Activated CD4-positive, alpha-beta T cell treated with anti-CD3 and anti-CD28 coated beads, Interleukin-2, amount 50 U/mL, for 4 hours (primary cell): Measurements from ENCODE around the gene AHCYL2.
A peak's percentile ranks its signal among the peaks of the same experiment; 100 is the strongest.
"Not testable (repeated sequence)": the region's sequence is repeated elsewhere in the genome, so short reads cannot be mapped to it uniquely, and the experiment has no call there.

ENCODE experiments used
- DNase-seq, 2 experiments: peaks; one replicate each; pipeline ENCODE4 v3.0.0-alpha.2; 2020

The AHCYL2 gene

GRCh38 chr7:129433847-129434674 lies 209.2 kb downstream of the AHCYL2 start, which contains the start of gene STRIP2:
Gene STRIP2, plus strand, starts transcription at chr7:129434432. Its CDS starts 41 bp downstream, at chr7:129434473.
- peak; percentile 84 to 85 for DNase-seq

- no peak for DNase-seq
Observed at GRCh38 chr7:129434675-129435318, 210.0 kb downstream of the AHCYL2 start.

- DNase-seq = no peak
Observed at GRCh38 chr7:129435414-129435829, 210.6 kb downstream of the AHCYL2 start.

GRCh38 chr7:129436335-129436923 lies 211.6 kb downstream of the AHCYL2 start:
- no peak for DNase-seq

- no peak for DNase-seq
Observed at GRCh38 chr7:129437190-129437589, 212.4 kb downstream of the AHCYL2 start.

GRCh38 chr7:129438281-129438838 lies 213.5 kb downstream of the AHCYL2 start:
- DNase-seq = no peak

GRCh38 chr7:129438839-129439651 lies 214.2 kb downstream of the AHCYL2 start:
- peak; percentile 17 to 26 for DNase-seq

GRCh38 chr7:129439963-129440625 lies 215.3 kb downstream of the AHCYL2 start:
- no peak for DNase-seq

- DNase-seq = no peak
Observed at GRCh38 chr7:129443612-129444011, 218.8 kb downstream of the AHCYL2 start.

GRCh38 chr7:129444776-129445175 lies 219.9 kb downstream of the AHCYL2 start:
- DNase-seq = not testable (repeated sequence)

GRCh38 chr7:129446925-129447324 lies 222.1 kb downstream of the AHCYL2 start:
- not testable (repeated sequence) for DNase-seq

- DNase-seq = not testable (repeated sequence)
Observed at GRCh38 chr7:129447445-129447844, 222.6 kb downstream of the AHCYL2 start.

- DNase-seq = not testable (repeated sequence)
Observed at GRCh38 chr7:129448608-129449007, 223.8 kb downstream of the AHCYL2 start.

- no peak for DNase-seq
Observed at GRCh38 chr7:129450295-129450694, 225.5 kb downstream of the AHCYL2 start.

GRCh38 chr7:129452589-129453231 lies 227.9 kb downstream of the AHCYL2 start:
- DNase-seq = no peak

GRCh38 chr7:129453510-129454248 lies 228.8 kb downstream of the AHCYL2 start:
- no peak for DNase-seq

GRCh38 chr7:129454249-129454551 lies 229.4 kb downstream of the AHCYL2 start:
- no peak for DNase-seq

- no peak for DNase-seq
Observed at GRCh38 chr7:129456421-129456820, 231.6 kb downstream of the AHCYL2 start.

- no peak for DNase-seq
Observed at GRCh38 chr7:129457101-129457500, 232.3 kb downstream of the AHCYL2 start.

GRCh38 chr7:129458171-129458570 lies 233.3 kb downstream of the AHCYL2 start:
- DNase-seq = no peak

GRCh38 chr7:129461809-129462208 lies 237.0 kb downstream of the AHCYL2 start:
- no peak for DNase-seq
